Activated naive CD4-positive, alpha-beta T cell treated with Interleukin-2 at 50 U/mL for 16 hours (primary cell): Measurements from ENCODE around the gene HBP1.
"Not testable (repeated sequence)": the region's sequence is repeated elsewhere in the genome, so short reads cannot be mapped to it uniquely, and the experiment has no call there.

Source experiments
- DNase-seq: peaks from one replicate; pipeline ENCODE4 v3.0.0-alpha.2; 2020

HBP1 gene

DNA sequence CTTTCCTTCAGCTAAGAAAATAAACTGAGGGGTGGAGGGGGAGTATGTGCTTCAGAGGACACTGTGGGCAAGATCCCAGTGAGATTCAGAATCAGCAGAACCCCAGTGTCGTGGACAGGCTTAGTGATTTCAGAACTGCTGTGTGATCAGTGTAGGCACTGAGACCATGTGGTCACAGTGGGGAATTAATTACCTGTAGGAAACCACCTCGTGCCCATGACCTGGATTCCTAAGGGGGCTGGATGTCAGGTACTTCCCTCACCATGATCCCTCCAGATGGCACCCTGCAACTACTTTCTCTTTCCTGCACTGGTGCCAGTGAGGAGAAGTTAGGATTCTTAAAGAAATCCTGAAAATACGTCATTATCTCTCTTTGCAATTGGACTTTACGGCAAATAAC lies 64.4 kb downstream of the HBP1 start:
- DNase-seq = no peak

- no peak for DNase-seq
These were observed 65.2 kb downstream of the HBP1 start for GRCh38 chr7:107233981-107234380.

DNA sequence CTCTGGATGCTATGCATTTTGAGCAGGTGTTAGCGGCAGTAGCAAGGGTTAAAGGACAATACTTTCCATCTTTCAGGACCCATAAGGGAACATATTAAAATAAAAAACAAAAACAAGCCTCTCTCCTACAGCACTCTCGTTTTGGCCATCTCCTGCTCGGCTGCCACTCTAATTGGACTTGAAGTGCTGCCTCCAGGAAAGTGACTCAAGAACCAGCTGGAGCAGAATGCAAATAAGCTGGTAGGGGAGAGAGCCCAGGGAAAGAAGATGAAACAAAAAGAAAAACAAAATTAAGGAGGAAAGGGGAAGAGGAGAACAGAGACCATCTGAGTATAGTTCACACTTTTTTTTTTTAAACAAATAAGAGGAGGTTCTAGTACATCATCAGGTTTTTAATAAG lies 65.6 kb downstream of the HBP1 start:
- no peak for DNase-seq

DNA sequence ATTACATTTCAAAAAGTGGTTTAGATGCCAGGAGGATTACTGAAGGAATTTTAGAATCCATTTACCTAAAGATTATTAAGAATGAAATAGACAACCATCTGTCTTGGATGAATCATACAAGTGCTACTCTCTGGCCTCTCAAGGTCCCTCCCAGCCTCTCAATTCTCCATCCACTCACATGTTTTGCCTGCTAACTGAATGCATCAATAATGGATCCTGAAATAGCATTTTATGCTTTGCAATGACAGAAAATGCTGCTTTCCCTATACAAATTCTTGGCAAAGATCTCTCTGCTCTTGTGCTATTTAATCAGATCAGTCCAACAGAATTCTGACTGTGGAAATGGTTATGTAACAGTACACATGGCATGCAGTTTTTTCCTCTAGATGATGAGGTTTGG lies 68.1 kb downstream of the HBP1 start:
- DNase-seq = no peak

DNA sequence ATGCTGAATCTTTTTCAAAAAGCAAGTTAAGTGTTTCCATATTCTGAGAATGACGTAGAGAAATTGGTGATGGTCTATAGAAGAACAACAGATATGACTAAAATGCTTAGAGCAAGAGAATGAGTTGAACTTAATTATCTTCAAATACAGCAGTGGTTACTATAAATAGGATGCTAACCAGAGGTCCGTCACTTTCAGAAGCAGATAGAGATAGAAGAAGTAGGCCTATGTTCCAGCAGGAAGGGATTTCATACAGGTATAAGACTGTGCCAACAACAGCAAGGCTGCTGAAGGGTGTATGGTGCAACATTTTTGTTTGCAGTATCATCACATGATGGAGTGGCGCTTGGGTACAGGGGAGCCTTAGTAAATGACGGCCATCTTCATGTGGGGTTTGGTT lies 68.6 kb downstream of the HBP1 start:
- no peak for DNase-seq

- DNase-seq = no peak
These were observed 73.5 kb downstream of the HBP1 start for GRCh38 chr7:107242267-107242666.

GRCh38 chr7:107244613-107245012 lies 75.8 kb downstream of the HBP1 start:
- no peak for DNase-seq

GRCh38 chr7:107246836-107247235 lies 78.0 kb downstream of the HBP1 start:
- DNase-seq = not testable (repeated sequence)

DNA sequence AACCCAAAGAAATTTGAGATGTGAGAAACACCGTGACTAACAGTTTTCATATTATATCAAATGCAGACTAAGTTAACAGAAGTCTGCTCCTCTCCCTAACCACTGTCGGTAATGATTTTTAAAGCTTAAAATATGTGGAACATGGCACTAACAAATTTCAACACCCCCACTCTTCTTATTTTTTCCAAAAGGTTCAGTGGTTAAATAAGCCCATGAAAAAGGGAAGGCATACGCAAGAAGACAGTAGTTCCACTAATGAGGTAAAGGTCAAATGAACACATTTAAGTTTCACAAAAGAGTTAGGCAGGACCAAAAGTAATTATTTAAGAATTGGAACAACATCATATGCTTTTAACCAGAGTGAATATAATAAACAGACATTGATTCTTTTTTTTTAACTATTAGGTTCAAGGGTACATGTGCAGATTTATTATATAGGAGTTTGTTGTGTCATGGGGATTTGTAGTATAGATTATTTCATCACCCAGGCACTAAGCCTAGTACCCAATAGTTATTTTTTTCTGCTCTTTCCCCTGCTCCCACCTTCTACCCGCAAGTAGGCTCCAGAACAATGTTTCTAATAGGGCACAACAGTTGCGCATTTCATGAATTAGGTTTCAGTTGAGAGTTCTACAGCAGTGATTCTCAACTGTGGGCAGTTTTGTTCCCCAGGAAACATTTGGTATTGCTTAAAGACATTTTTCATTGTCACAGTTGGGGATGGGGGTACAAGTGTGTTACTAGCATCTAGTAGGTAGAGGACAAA lies 79.9 kb downstream of the HBP1 start:
- DNase-seq = no peak

DNA sequence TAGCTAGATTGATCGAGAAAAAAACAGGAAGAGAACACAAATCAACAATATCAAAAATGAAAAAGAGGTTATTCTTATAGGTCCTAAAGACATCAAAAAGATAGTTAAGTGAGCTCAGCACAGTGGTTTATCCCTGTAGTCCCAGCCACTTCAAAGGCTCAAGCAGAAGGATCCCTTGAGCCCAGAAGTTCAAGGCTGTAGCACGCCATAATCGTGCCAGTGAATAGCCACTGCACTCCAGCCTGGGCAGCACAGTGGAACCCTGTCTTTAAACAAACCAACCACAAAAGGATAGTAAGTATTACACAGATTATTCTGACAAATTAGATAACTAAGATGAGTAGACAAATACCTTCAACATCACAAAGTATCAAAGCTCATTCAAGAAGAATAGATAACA lies 83.2 kb downstream of the HBP1 start:
- no peak for DNase-seq
